Measurements from ENCODE around the gene ALOXE3.

Gene ALOXE3

DNA sequence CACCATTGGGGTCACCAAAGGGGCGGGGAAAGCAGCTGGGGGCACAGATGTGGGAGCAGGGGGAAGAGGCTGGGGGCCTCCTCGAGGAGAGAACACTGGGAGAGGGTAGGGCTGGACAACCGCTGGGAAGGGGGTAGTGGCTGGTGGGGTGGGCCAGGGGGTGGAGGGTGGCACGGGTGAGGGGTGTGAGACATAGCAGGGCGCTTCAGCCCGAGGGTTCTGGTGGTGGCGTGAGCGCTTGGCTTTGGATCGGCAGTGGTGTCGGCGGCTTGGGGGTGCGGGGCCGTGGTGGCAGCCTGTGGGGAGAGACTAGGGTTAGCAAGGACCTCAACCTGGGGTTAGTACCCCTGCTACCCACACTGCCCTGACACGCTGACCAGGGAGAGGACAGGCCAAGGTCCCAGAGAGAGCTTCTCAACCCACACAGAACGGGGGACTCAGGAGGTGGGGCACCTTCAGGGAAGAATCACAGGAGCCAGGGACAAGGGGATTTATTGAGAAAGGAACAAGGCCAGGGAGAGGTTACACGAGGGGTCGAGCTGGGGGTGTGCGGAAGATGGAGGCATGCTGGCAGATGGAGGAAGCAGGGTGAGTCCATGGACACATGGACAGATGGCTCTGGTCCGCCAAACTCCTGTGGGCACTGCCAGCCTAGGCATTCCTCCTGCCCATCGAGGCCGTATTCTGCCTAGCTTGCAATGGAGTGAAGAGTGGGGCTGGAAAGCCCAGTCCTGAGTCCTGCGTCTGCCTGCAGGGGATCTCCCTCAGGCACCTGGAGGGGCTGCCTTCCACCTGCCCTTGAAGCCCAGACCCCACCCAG is 25.5 kb upstream of the ALOXE3 start:
- no peak for TF ChIP-seq FOXP2 (optimal IDR thresholded peaks at IDR 0.05; ENCODE audit: borderline replicate concordance, extremely low read depth, extremely low read length, insufficient read depth)
- TF ChIP-seq SIN3A (IDR thresholded peaks at IDR 0.05; ENCODE audit: borderline replicate concordance, insufficient read depth, low read length), result no peak
- TF ChIP-seq, protein P1, sequence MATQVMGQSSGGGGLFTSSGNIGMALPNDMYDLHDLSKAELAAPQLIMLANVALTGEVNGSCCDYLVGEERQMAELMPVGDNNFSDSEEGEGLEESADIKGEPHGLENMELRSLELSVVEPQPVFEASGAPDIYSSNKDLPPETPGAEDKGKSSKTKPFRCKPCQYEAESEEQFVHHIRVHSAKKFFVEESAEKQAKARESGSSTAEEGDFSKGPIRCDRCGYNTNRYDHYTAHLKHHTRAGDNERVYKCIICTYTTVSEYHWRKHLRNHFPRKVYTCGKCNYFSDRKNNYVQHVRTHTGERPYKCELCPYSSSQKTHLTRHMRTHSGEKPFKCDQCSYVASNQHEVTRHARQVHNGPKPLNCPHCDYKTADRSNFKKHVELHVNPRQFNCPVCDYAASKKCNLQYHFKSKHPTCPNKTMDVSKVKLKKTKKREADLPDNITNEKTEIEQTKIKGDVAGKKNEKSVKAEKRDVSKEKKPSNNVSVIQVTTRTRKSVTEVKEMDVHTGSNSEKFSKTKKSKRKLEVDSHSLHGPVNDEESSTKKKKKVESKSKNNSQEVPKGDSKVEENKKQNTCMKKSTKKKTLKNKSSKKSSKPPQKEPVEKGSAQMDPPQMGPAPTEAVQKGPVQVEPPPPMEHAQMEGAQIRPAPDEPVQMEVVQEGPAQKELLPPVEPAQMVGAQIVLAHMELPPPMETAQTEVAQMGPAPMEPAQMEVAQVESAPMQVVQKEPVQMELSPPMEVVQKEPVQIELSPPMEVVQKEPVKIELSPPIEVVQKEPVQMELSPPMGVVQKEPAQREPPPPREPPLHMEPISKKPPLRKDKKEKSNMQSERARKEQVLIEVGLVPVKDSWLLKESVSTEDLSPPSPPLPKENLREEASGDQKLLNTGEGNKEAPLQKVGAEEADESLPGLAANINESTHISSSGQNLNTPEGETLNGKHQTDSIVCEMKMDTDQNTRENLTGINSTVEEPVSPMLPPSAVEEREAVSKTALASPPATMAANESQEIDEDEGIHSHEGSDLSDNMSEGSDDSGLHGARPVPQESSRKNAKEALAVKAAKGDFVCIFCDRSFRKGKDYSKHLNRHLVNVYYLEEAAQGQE (IDR thresholded peaks at IDR 0.05; ENCODE audit: insufficient read depth in 1 of 2, low read depth in 2 of 2, low read length in 2 of 2), result no peak
- TF ChIP-seq TAF1 (IDR thresholded peaks at IDR 0.05; ENCODE audit: borderline replicate concordance, insufficient read depth, low read length), result no peak
- TF ChIP-seq POLR2AphosphoS5 (IDR thresholded peaks at IDR 0.05; ENCODE audit: low read depth, low read length), result no peak

DNA sequence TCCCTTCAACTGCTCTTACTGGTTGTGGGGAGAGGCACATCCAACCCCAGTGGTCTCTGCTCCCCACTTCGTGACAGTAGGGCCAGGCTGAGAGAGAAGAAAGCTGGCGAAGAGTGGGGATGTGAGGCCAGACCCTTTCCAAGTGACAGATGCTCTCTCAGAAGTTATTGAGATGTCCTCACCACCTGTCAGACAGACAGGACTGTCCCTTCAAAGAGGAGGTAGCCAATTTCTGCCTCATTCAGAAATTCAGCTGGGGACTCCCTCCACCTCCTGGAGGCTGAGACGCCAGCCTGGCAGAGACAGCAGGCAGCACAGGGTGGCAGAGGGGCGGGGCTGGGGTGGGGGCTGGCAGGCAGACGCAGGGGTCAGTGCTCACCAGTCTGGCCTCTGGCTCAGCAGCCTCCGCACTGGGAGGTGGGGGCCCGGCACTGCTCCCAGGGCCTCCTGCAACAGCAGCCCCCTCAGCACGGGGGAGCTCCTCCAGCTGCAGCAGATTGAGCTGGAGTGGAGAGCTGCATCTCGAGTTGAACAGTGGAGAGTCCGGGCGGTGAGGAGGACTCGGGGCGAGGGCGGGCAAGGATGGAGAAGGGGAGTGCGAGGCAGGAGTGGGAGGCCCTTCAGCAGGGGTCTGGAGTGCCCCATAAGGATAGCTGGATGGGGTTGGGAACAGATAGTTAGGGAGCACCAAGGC is 24.7 kb upstream of the ALOXE3 start:
- no peak for TF ChIP-seq POLR2AphosphoS5 (IDR thresholded peaks at IDR 0.05; ENCODE audit: low read depth, low read length)
- no peak for TF ChIP-seq TAF1 (IDR thresholded peaks at IDR 0.05; ENCODE audit: borderline replicate concordance, insufficient read depth, low read length)
- TF ChIP-seq SIN3A (IDR thresholded peaks at IDR 0.05; ENCODE audit: borderline replicate concordance, insufficient read depth, low read length), result no peak
- no peak for TF ChIP-seq FOXP2 (optimal IDR thresholded peaks at IDR 0.05; ENCODE audit: borderline replicate concordance, extremely low read depth, extremely low read length, insufficient read depth)
- TF ChIP-seq, protein P1 (IDR thresholded peaks at IDR 0.05; ENCODE audit: insufficient read depth in 1 of 2, low read depth in 2 of 2, low read length in 2 of 2), result no peak

DNA sequence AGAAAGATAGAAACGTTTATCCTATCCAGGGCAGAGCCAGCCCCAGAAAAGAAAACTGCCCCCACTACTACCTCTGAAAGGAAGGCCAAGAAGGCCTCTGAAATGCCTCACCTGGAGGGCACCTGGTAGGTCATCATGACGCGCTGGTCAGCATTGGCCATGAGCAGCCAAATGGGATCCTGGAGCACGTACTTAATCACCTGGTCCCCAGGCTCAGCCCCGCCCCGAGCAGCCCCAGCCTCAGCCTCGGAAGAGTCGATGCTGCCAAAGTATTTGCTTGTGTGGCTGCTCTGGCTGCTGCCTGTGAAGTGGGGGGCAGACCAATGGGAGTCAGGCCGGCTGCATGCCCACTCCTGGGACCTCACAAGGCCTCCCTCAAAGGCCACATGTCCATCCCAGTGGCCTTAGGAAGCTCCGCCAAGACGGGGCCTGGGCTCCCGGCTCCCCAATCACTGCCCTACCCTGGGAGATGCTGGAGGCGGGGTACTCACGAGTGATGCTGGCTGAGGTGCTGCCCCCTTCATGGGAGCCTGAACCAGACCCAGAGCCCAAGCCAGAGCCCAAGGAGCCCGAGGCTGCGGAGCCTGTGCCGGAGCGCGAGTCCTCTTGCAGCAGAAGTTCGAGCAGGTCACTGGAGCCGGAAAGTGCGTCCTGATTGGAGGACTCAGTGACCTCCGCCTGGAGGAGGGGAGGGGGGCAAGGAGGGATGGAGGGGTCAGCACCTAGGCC is 24.0 kb upstream of the ALOXE3 start:
- TF ChIP-seq FOXP2 (optimal IDR thresholded peaks at IDR 0.05; ENCODE audit: borderline replicate concordance, extremely low read depth, extremely low read length, insufficient read depth), result no peak
- no peak for TF ChIP-seq SIN3A (IDR thresholded peaks at IDR 0.05; ENCODE audit: borderline replicate concordance, insufficient read depth, low read length)
- TF ChIP-seq, protein P1 (IDR thresholded peaks at IDR 0.05; ENCODE audit: insufficient read depth in 1 of 2, low read depth in 2 of 2, low read length in 2 of 2), result no peak
- no peak for TF ChIP-seq TAF1 (IDR thresholded peaks at IDR 0.05; ENCODE audit: borderline replicate concordance, insufficient read depth, low read length)
- TF ChIP-seq POLR2AphosphoS5 (IDR thresholded peaks at IDR 0.05; ENCODE audit: low read depth, low read length), result no peak

DNA sequence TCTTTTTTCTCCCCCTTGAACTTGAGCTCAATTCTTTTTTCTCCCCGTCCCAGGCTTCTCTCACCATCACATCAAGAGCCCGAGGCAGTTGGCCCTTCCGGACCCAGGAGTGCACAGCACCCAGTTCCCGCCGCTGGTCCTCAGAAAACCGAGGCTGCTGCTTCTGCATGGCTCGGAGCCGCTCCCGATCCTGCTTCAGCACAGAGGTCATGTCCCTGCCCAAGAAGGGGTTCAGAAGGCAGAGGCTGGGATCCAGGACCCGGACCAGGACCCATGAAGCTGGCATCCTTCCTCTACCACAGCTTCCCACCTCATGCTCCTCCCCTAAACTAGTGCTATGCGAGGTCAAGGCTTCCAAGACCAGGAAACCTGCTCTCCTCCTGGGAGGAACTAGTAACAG is 23.4 kb upstream of the ALOXE3 start:
- no peak for TF ChIP-seq SIN3A (IDR thresholded peaks at IDR 0.05; ENCODE audit: borderline replicate concordance, insufficient read depth, low read length)
- TF ChIP-seq, protein P1 (IDR thresholded peaks at IDR 0.05; ENCODE audit: insufficient read depth in 1 of 2, low read depth in 2 of 2, low read length in 2 of 2), result no peak
- TF ChIP-seq TAF1 (IDR thresholded peaks at IDR 0.05; ENCODE audit: borderline replicate concordance, insufficient read depth, low read length), result no peak
- no peak for TF ChIP-seq FOXP2 (optimal IDR thresholded peaks at IDR 0.05; ENCODE audit: borderline replicate concordance, extremely low read depth, extremely low read length, insufficient read depth)
- TF ChIP-seq POLR2AphosphoS5 (IDR thresholded peaks at IDR 0.05; ENCODE audit: low read depth, low read length), result no peak

Data from PFSK-1 (cell line).